Frontal cortex (tissue), 4 donors: Measurements from ENCODE around the gene MNT. TPM values are rescaled to one million over a fixed set of nuclear protein-coding genes. Genes with fewer than 3 reads are reported as not detected.
A peak's percentile ranks its signal among the peaks of the same experiment; 100 is the strongest.

Experiments
- DNase-seq, 2 donors: peaks; one replicate each; pipeline ENCODE4 v3.0.0; 2012; ENCODE audit warnings: low spot score in 2 of 2
- FAIRE-seq: peaks from 2 replicates; lab custom pipeline; 2012; peaks lifted over from hg19 to GRCh38; lab: Jason Lieb, UNC
- small RNA-seq: library from RNA; depleted of rRNA; stranded (forward); fragments of <200 nt; gene quantifications from one replicate; pipeline ENCODE3, GENCODE V24; 2014
- total RNA-seq: library from RNA; depleted of rRNA; stranded (reverse); fragments of >200 nt; gene quantifications from one replicate; pipeline ENCODE4 v1.2.3, GENCODE V29; 2014
- donor health status: control.
- donor health status: control.
- donor health status: control.

MNT gene
- total RNA-seq, 1 donor from 2014 or later, result 7.7 TPM

GRCh38 chr17:2338315-2338657 is 62.6 kb downstream of the MNT start:
- FAIRE-seq (no peak), DNase-seq (peak in 1 of 2 donors; percentile 30)

GRCh38 chr17:2337544-2338314 is 63.1 kb downstream of the MNT start:
- FAIRE-seq, result no peak
- peak; percentile 75 to 78 for DNase-seq

GRCh38 chr17:2336852-2337543 is 63.9 kb downstream of the MNT start, which contains the start of gene SGSM2:
SGSM2 (plus strand) TSS chr17:2337501; CDS start chr17:2337689, 188 bp downstream.
- DNase-seq, result peak; percentile 78 to 86
- FAIRE-seq, result no peak

GRCh38 chr17:2336215-2336851 is 64.5 kb downstream of the MNT start, which contains the start of gene TSR1:
TSR1 (minus strand) TSS chr17:2336457; CDS start chr17:2336427, 30 bp downstream.
- DNase-seq (peak; percentile 98 to 99), FAIRE-seq (no peak)

GRCh38 chr17:2335726-2336214 is 65.1 kb downstream of the MNT start:
- FAIRE-seq (no peak), DNase-seq (peak in 1 of 2 donors; percentile 31)

Small RNA genes lying within 50 kb of the gene (small RNA-seq; reads per million reads assigned to genes)
- gene AC006435.3 (not detected), gene AC006435.4 (not detected)

Other genes starting within 250 kb of the MNT start
- 17.5 TPM for gene SMG6, start 97.3 kb downstream of the MNT start, total RNA-seq
- gene SRR, start 97.1 kb downstream of the MNT start, total RNA-seq, result 55.4 TPM
- gene TSR1, start 64.6 kb downstream of the MNT start, total RNA-seq, result 30.2 TPM
- gene SGSM2, start 63.6 kb downstream of the MNT start, total RNA-seq, result 57.1 TPM
- 15.1 TPM for gene METTL16, start 110.8 kb upstream of the MNT start, total RNA-seq
- 281 TPM for gene PAFAH1B1, start 192.6 kb upstream of the MNT start, total RNA-seq